ENCODE data around the gene HIPK4.

- TF ChIP-seq NFE2L2 (IDR thresholded peaks at IDR 0.05; ENCODE audit: low read depth, low read length) = no peak
- no peak for TF ChIP-seq CTCF (conservative IDR thresholded peaks at IDR 0.05; ENCODE audit: low read depth, low read length)
- no peak for TF ChIP-seq RAD21 (IDR thresholded peaks at IDR 0.05; ENCODE audit: low read length)
- TF ChIP-seq ELK1 (IDR thresholded peaks at IDR 0.05; ENCODE audit: borderline replicate concordance, low read depth, low read length) = no peak
- TF ChIP-seq RCOR1 (IDR thresholded peaks at IDR 0.05; ENCODE audit: insufficient replicate concordance, low read length) = no peak
- no peak for TF ChIP-seq POLR2A (IDR thresholded peaks at IDR 0.05; ENCODE audit: low read depth, low read length)
- TF ChIP-seq RFX5 (IDR thresholded peaks at IDR 0.05; ENCODE audit: low read depth, low read length) = no peak
- peak; percentile 88 for TF ChIP-seq CEBPB (IDR thresholded peaks at IDR 0.05; ENCODE audit: low read depth, low read length)
- no peak for TF ChIP-seq MXI1 (IDR thresholded peaks at IDR 0.05; ENCODE audit: borderline replicate concordance, low read depth, low read length)
- TF ChIP-seq SMC3 (IDR thresholded peaks at IDR 0.05; ENCODE audit: low read depth, low read length) = no peak
- TF ChIP-seq FOS (IDR thresholded peaks at IDR 0.05; ENCODE audit: low read depth, low read length) = no peak
- no peak for TF ChIP-seq BHLHE40 (IDR thresholded peaks at IDR 0.05; ENCODE audit: low read depth, low read length)
- no peak for TF ChIP-seq MAFK (IDR thresholded peaks at IDR 0.05; ENCODE audit: low read depth, low read length)
Observed at GRCh38 chr19:40348961-40349507, 40.9 kb downstream of the HIPK4 start.

Data from IMR-90 (cell line).